ENCODE data around the gene RELN.

- TF ChIP-seq CTCF (conservative IDR thresholded peaks at IDR 0.05) (no peak), EZH2 (IDR thresholded peaks at IDR 0.05; ENCODE audit: low read depth) (no peak)
Observed at GRCh38 chr7:103666326-103666725, 323.1 kb downstream of the RELN start.
